CD4-positive, alpha-beta T cell (primary cell): ENCODE data around the gene TMEM132D. TPM values are rescaled to one million over a fixed set of nuclear protein-coding genes. Genes with fewer than 3 reads are reported as not detected.

Experiments used
- ATAC-seq: fragments of 200-7000 bp; cut with Tn5 transposase; one replicate; pipeline ENCODE4 v1.10.0; 2022; ENCODE audit warnings: mild to moderate bottlenecking; ENCODE audit not compliant: poor library complexity
- CTCF ChIA-PET: fragments of 350-600 bp; sonication (Branson Sonifier 250); formaldehyde crosslinking; loops from one replicate; lab custom pipeline; 2021; ENCODE audit warnings: antibody characterized with exemption, inconsistent platforms; lab: Charles Lee
- POLR2A ChIA-PET: fragments of 350-600 bp; sonication (Branson Sonifier 250); formaldehyde crosslinking; loops from one replicate; lab custom pipeline; 2021; ENCODE audit warnings: antibody characterized with exemption, inconsistent platforms; lab: Charles Lee
- DNase-seq, 14 experiments: peaks; one replicate each; pipeline ENCODE4 v3.0.0-alpha.2; 2013 to 2020; ENCODE audit warnings: mixed read lengths in 2 of 14
- H3K27ac ChIP-seq, 2 donors: one replicate each; pipeline versions ENCODE4 v1.5.1 to v1.7.0; 2013; ENCODE audit warnings: low read length in 2 of 2, low read depth in 1 of 2, mild to moderate bottlenecking in 1 of 2
- H3K27me3 ChIP-seq, 2 experiments: 1 replicate in 1 of 2; 2 replicates in 1 of 2; pipeline versions ENCODE4 v1.6.1 to v1.7.0; 2013; ENCODE audit warnings: low read length in 2 of 2, control low read depth in 1 of 2, mild to moderate bottlenecking in 1 of 2, moderate library complexity in 1 of 2; ENCODE audit not compliant: insufficient read depth in 2 of 2, control insufficient read depth in 1 of 2
- H3K36me3 ChIP-seq: one replicate; pipeline ENCODE4 v1.6.1; 2013; ENCODE audit warnings: low read length, control low read depth; ENCODE audit not compliant: insufficient read depth
- H3K4me1 ChIP-seq: one replicate; pipeline ENCODE4 v1.6.1; 2013; ENCODE audit warnings: low read length, control low read depth; ENCODE audit not compliant: insufficient read depth
- H3K4me3 ChIP-seq: one replicate; pipeline ENCODE4 v1.5.1; 2013; ENCODE audit warnings: mild to moderate bottlenecking, low read length, moderate library complexity
- H3K9me3 ChIP-seq, 2 experiments: 1 replicate in 1 of 2; 2 replicates in 1 of 2; pipeline versions ENCODE4 v1.6.1 to v1.7.0; 2013; ENCODE audit warnings: low read length in 2 of 2, mild to moderate bottlenecking in 2 of 2, control low read depth in 1 of 2, moderate library complexity in 1 of 2; ENCODE audit not compliant: control insufficient read depth in 1 of 2, insufficient read depth in 1 of 2
- H3K27ac Mint-ChIP-seq: one replicate; pipeline ENCODE4 v1.8.0; 2020; ENCODE audit warnings: mixed read lengths
- H3K27me3 Mint-ChIP-seq: one replicate; pipeline ENCODE4 v1.8.0; 2021; ENCODE audit warnings: mixed read lengths
- H3K36me3 Mint-ChIP-seq: one replicate; pipeline ENCODE4 v1.8.0; 2021; ENCODE audit warnings: low read depth, mixed read lengths
- H3K4me1 Mint-ChIP-seq: one replicate; pipeline ENCODE4 v1.8.0; 2021; ENCODE audit warnings: low read depth, mixed read lengths
- H3K4me3 Mint-ChIP-seq: one replicate; pipeline ENCODE4 v1.8.0; 2020; ENCODE audit warnings: mild to moderate bottlenecking, mixed read lengths
- H3K9me3 Mint-ChIP-seq: one replicate; pipeline ENCODE4 v1.8.0; 2020; ENCODE audit warnings: mixed read lengths
- intact Hi-C, 2 experiments: fragments of 100-400 bp; cut with DNase I in 1 of 2; cut with micrococcal nuclease in 1 of 2; formaldehyde crosslinking; loops; one replicate each; pipeline versions ENCODE4 v1.15.1 to v1.9.0; 2023 to 2025; cut with DNase I, micrococcal nuclease
- total RNA-seq, 174 experiments: library from RNA in 2 of 174; stranded (reverse) in 2 of 174; gene quantifications; one replicate each; pipeline ENCODE4 v1.2.3 and lab custom pipeline; 2021 to 2026
- TF ChIP-seq, protein P1 (sequence below): fragments of 200-600 bp; IDR thresholded peaks from one replicate; pipeline ENCODE4 v1.8.0; 2022; ENCODE audit warnings: antibody characterized with exemption, mild to moderate bottlenecking

Gene TMEM132D
- total RNA-seq, 2 experiments from 2014 or later: not detected

DNA sequence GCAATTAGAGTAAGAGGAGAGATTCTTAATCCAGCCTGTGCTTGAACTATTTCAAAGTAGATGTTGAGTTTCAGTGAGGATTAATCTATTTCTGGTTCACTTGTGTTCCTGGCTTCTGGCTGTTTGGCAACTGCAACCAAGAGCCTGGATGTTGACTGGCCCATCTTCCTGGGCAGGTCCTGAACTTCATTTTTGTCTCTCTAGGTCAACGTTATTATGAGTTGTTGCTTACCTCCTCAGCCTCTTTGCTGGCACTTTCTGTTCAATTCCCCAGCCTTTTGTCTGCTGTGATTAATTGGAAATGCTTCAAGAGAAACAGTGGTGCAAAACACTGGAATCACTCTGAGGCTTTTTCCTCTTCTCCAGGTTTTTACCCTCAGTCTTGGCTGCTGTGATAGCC lies 56.8 kb downstream of the TMEM132D start:
- H3K27ac Mint-ChIP-seq: no peak overlapping the region
- no peaks in the 10 kb centered on the region for H3K4me1 Mint-ChIP-seq
- peaks cover 4% of the 10 kb centered on the region for H3K27me3 Mint-ChIP-seq
- no peak overlapping the region for H3K4me3 ChIP-seq
- ChIA-PET POLR2A (no interaction called here), CTCF (no interaction called here)
- DNase-seq (no peak), ATAC-seq (no peak)
- H3K36me3 ChIP-seq: no peaks in the 10 kb centered on the region
- no peak overlapping the region for H3K4me3 Mint-ChIP-seq
- H3K27ac ChIP-seq: no peak overlapping the region
- H3K9me3 ChIP-seq: no peaks in the 10 kb centered on the region
- no peaks in the 10 kb centered on the region for H3K9me3 Mint-ChIP-seq
- intact Hi-C loops: no loop called here
- H3K27me3 ChIP-seq: no peaks in the 10 kb centered on the region
- no peaks in the 10 kb centered on the region for H3K36me3 Mint-ChIP-seq
- H3K4me1 ChIP-seq: no peaks in the 10 kb centered on the region
- TF ChIP-seq, protein P1, sequence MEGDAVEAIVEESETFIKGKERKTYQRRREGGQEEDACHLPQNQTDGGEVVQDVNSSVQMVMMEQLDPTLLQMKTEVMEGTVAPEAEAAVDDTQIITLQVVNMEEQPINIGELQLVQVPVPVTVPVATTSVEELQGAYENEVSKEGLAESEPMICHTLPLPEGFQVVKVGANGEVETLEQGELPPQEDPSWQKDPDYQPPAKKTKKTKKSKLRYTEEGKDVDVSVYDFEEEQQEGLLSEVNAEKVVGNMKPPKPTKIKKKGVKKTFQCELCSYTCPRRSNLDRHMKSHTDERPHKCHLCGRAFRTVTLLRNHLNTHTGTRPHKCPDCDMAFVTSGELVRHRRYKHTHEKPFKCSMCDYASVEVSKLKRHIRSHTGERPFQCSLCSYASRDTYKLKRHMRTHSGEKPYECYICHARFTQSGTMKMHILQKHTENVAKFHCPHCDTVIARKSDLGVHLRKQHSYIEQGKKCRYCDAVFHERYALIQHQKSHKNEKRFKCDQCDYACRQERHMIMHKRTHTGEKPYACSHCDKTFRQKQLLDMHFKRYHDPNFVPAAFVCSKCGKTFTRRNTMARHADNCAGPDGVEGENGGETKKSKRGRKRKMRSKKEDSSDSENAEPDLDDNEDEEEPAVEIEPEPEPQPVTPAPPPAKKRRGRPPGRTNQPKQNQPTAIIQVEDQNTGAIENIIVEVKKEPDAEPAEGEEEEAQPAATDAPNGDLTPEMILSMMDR: no peak

DNA sequence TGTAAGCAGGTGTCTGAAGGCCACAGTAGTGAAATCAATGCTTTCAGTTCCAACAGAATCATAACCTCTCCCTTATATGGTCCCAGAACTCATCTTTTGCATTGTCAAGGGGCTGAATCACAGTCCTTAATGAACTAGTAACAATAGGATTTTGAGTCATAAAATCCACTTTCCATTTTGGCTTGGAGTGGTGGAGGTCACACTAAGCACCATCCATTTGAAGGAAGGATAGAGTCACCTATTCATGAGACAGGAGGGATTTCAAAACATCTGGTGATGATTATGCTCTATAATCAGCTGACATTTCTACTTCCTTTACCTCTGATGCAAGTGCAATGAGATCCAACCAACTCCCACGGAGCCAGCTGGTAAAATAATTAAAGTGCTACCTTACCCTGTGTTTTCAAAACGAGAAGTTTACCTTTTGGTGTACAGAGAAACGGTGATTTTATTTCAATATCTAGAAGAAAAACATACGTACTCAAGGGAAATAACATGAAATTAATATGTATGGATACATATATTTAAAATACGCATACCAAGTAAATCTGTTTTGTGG lies 59.1 kb downstream of the TMEM132D start:
- Mint-ChIP-seq H3K4me1 (no peaks in the 10 kb centered on the region), H3K36me3 (no peaks in the 10 kb centered on the region), H3K9me3 (no peaks in the 10 kb centered on the region), H3K27me3 (peaks cover 4% of the 10 kb centered on the region), H3K27ac (no peak overlapping the region), H3K4me3 (no peak overlapping the region)
- no peaks in the 10 kb centered on the region for H3K36me3 ChIP-seq
- H3K27me3 ChIP-seq: no peaks in the 10 kb centered on the region
- H3K9me3 ChIP-seq: peaks cover 0 to 8% of the 10 kb centered on the region in 2 experiments
- H3K4me3 ChIP-seq: no peak overlapping the region
- ChIA-PET POLR2A (no interaction called here), CTCF (no interaction called here)
- no peak for ATAC-seq
- intact Hi-C loops: no loop called here
- H3K4me1 ChIP-seq: no peaks in the 10 kb centered on the region
- TF ChIP-seq, protein P1: no peak
- no peak overlapping the region for H3K27ac ChIP-seq
- DNase-seq: no peak

DNA sequence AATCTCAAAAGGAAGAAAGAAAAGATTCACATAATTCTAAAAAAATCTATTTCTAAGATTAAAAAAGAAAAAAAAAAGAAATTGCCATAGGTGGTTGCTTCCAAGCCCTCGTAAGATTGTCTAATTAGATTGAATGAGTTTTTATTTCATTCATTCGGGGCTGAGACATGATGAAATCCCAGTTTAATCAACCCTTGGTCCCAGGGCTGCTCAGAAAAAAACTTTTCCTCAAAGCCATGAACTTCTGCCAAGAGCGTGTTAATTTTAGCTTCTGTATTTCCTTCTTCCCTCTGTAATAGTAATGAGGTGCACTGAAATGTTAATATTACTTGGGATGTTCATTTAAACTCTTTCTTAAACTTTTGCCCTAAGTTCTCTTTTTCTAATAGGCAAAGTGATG lies 62.6 kb downstream of the TMEM132D start:
- Mint-ChIP-seq H3K27ac (no peak overlapping the region), H3K36me3 (no peaks in the 10 kb centered on the region), H3K9me3 (no peaks in the 10 kb centered on the region), H3K4me1 (no peaks in the 10 kb centered on the region), H3K4me3 (no peak overlapping the region), H3K27me3 (no peaks in the 10 kb centered on the region)
- H3K27ac ChIP-seq: no peak overlapping the region
- ChIA-PET POLR2A (no interaction called here), CTCF (no interaction called here)
- ATAC-seq (no peak), DNase-seq (no peak)
- no peak overlapping the region for H3K4me3 ChIP-seq
- intact Hi-C loops: no loop called here
- no peaks in the 10 kb centered on the region for H3K27me3 ChIP-seq
- TF ChIP-seq, protein P1: no peak
- no peaks in the 10 kb centered on the region for H3K4me1 ChIP-seq
- peaks cover 0 to 11% of the 10 kb centered on the region in 2 experiments for H3K9me3 ChIP-seq
- no peaks in the 10 kb centered on the region for H3K36me3 ChIP-seq
